ENCODE measurements around the gene CPZ. TPM values are rescaled to one million over a fixed set of nuclear protein-coding genes. Genes with fewer than 3 reads are reported as not detected.

CPZ gene
- total and polyA plus RNA-seq, 10 of the 15 experiments (the other 5 are each of a cell fraction or from before 2014, with no cell fraction given): not detected

DNA sequence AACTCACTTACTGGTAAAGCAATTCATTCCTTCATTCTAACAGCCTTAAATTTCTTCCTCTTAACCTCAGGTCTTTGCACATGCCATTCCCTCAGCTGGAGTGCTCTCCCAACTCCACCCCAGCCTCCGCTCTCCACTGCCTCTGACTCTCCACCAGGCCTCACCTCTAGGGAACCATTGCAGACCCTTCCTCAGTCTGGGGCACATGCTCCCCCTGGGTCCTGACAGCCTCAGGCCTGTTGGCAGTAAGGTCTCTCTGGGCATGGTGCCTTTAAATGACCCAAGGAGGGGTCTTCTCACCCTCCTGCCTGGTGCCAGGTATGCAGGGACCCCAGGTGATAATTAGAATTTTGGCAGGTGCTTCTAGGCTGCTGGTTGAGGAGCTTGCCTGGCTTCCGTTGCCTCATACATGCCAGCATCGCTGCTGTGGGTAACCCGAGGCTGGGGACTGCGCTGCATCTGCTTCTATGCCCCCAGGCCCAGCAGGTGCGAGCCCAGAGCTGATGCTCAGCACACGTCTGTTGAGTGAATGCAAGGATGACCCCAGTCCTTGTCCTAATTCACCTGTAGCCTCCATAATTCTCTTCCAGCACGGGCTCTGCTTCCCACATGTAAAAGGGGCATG lies 39.9 kb upstream of the CPZ start:
- Histone ChIP-seq H3K36me3 (ENCODE audit: control insufficient read depth in 2 of 2, insufficient read depth in 2 of 2, low read length in 1 of 2) (no peaks in the 10 kb centered on the region), H3K9ac (ENCODE audit: control insufficient read depth, insufficient read depth, low read length) (no peak overlapping the region), H3K4me1 (ENCODE audit: control insufficient read depth, insufficient read depth, low read length) (no peaks in the 10 kb centered on the region), H3K27me3 (replicated peaks in 1 of 2; ENCODE audit: control insufficient read depth in 2 of 2, insufficient read depth in 2 of 2, low read length in 1 of 2) (no peaks in the 10 kb centered on the region; a peak in 1 of 4 replicates), H3K27ac (ENCODE audit: control insufficient read depth, insufficient read depth) (no peak overlapping the region), H3K4me2 (ENCODE audit: control insufficient read depth, insufficient read depth) (no peak overlapping the region), H2AFZ (ENCODE audit: control insufficient read depth, low read depth, low read length) (no peak overlapping the region), H3K4me3 (no peak overlapping the region), H3K9me3 (replicated peaks; ENCODE audit: control insufficient read depth, insufficient read depth, low read length) (no peaks in the 10 kb centered on the region), H3K79me2 (ENCODE audit: control insufficient read depth, insufficient read depth, low read length) (no peaks in the 10 kb centered on the region), H4K20me1 (ENCODE audit: control insufficient read depth, insufficient read depth) (no peaks in the 10 kb centered on the region)
- in situ Hi-C loops (cut with MboI): no loop called here
- ChIA-PET RAD21 (ENCODE audit: unreplicated experiment) (interaction anchor here (0.6 kb wide), 1 partner anchor 45 kb away, joined by 3 read pairs; no protein-coding TSS in a partner anchor), POLR2A (no interaction called here), CTCF (no interaction called here), SMC1A (ENCODE audit: uncharacterized antibody, unreplicated experiment) (no interaction called here)
- whole genome bisulfite sequencing (ENCODE audit: insufficient coverage, insufficient replicate concordance, low lambda C conversion rate, missing lambda C conversion rate): 7% methylated on average over 8 of the region's 8 CpGs
- ATAC-seq (no peak), DNase-seq (ENCODE audit: low read depth, low spot score) (no peak), FAIRE-seq (no peak)
- no TSS peak for BruUV-seq (replicated peaks)
- intact Hi-C loops (cut with micrococcal nuclease; ENCODE audit: unreplicated experiment): no loop called here
- no peak for TF ChIP-seq CBX5 (IDR thresholded peaks at IDR 0.05; ENCODE audit: low read depth)
- TF ChIP-seq HDGF (IDR thresholded peaks at IDR 0.05): no peak
- TF ChIP-seq RELA (IDR thresholded peaks at IDR 0.05; ENCODE audit: borderline replicate concordance, partially characterized antibody): no peak
- TF ChIP-seq BACH1 (IDR thresholded peaks at IDR 0.05; ENCODE audit: borderline replicate concordance): no peak
- TF ChIP-seq TCF12 (IDR thresholded peaks at IDR 0.05; ENCODE audit: low read depth, low read length): no peak
- no peak for TF ChIP-seq RB1 (IDR thresholded peaks at IDR 0.05; ENCODE audit: borderline replicate concordance)
- no peak for TF ChIP-seq IKZF1 (conservative IDR thresholded peaks at IDR 0.05)
- TF ChIP-seq, protein P1, sequence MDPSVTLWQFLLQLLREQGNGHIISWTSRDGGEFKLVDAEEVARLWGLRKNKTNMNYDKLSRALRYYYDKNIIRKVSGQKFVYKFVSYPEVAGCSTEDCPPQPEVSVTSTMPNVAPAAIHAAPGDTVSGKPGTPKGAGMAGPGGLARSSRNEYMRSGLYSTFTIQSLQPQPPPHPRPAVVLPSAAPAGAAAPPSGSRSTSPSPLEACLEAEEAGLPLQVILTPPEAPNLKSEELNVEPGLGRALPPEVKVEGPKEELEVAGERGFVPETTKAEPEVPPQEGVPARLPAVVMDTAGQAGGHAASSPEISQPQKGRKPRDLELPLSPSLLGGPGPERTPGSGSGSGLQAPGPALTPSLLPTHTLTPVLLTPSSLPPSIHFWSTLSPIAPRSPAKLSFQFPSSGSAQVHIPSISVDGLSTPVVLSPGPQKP (IDR thresholded peaks at IDR 0.05; ENCODE audit: low read depth, low read length): no peak
- TF ChIP-seq PAX5 (IDR thresholded peaks at IDR 0.05; ENCODE audit: borderline replicate concordance, low read depth, low read length): no peak
- no peak for TF ChIP-seq FOXM1 (IDR thresholded peaks at IDR 0.05; ENCODE audit: low read depth, low read length)
- TF ChIP-seq SUZ12 (IDR thresholded peaks at IDR 0.05; ENCODE audit: unreplicated experiment): no peak
- no peak for TF ChIP-seq MTA3 (IDR thresholded peaks at IDR 0.05; ENCODE audit: borderline replicate concordance, low read length)
- TF ChIP-seq, protein P2, sequence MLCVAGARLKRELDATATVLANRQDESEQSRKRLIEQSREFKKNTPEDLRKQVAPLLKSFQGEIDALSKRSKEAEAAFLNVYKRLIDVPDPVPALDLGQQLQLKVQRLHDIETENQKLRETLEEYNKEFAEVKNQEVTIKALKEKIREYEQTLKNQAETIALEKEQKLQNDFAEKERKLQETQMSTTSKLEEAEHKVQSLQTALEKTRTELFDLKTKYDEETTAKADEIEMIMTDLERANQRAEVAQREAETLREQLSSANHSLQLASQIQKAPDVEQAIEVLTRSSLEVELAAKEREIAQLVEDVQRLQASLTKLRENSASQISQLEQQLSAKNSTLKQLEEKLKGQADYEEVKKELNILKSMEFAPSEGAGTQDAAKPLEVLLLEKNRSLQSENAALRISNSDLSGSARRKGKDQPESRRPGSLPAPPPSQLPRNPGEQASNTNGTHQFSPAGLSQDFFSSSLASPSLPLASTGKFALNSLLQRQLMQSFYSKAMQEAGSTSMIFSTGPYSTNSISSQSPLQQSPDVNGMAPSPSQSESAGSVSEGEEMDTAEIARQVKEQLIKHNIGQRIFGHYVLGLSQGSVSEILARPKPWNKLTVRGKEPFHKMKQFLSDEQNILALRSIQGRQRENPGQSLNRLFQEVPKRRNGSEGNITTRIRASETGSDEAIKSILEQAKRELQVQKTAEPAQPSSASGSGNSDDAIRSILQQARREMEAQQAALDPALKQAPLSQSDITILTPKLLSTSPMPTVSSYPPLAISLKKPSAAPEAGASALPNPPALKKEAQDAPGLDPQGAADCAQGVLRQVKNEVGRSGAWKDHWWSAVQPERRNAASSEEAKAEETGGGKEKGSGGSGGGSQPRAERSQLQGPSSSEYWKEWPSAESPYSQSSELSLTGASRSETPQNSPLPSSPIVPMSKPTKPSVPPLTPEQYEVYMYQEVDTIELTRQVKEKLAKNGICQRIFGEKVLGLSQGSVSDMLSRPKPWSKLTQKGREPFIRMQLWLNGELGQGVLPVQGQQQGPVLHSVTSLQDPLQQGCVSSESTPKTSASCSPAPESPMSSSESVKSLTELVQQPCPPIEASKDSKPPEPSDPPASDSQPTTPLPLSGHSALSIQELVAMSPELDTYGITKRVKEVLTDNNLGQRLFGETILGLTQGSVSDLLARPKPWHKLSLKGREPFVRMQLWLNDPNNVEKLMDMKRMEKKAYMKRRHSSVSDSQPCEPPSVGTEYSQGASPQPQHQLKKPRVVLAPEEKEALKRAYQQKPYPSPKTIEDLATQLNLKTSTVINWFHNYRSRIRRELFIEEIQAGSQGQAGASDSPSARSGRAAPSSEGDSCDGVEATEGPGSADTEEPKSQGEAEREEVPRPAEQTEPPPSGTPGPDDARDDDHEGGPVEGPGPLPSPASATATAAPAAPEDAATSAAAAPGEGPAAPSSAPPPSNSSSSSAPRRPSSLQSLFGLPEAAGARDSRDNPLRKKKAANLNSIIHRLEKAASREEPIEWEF (IDR thresholded peaks at IDR 0.05; ENCODE audit: insufficient replicate concordance, low read depth, low read length): no peak
- TF ChIP-seq, protein P3, sequence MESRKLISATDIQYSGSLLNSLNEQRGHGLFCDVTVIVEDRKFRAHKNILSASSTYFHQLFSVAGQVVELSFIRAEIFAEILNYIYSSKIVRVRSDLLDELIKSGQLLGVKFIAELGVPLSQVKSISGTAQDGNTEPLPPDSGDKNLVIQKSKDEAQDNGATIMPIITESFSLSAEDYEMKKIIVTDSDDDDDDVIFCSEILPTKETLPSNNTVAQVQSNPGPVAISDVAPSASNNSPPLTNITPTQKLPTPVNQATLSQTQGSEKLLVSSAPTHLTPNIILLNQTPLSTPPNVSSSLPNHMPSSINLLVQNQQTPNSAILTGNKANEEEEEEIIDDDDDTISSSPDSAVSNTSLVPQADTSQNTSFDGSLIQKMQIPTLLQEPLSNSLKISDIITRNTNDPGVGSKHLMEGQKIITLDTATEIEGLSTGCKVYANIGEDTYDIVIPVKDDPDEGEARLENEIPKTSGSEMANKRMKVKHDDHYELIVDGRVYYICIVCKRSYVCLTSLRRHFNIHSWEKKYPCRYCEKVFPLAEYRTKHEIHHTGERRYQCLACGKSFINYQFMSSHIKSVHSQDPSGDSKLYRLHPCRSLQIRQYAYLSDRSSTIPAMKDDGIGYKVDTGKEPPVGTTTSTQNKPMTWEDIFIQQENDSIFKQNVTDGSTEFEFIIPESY (IDR thresholded peaks at IDR 0.05): no peak
- no peak for TF ChIP-seq EP300 (IDR thresholded peaks at IDR 0.05; ENCODE audit: borderline replicate concordance in 1 of 2, control insufficient read depth in 1 of 2, low read depth in 2 of 2, low read length in 2 of 2)
- TF ChIP-seq, protein P4, sequence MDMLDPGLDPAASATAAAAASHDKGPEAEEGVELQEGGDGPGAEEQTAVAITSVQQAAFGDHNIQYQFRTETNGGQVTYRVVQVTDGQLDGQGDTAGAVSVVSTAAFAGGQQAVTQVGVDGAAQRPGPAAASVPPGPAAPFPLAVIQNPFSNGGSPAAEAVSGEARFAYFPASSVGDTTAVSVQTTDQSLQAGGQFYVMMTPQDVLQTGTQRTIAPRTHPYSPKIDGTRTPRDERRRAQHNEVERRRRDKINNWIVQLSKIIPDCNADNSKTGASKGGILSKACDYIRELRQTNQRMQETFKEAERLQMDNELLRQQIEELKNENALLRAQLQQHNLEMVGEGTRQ (IDR thresholded peaks at IDR 0.05; ENCODE audit: borderline replicate concordance, low read depth, low read length): no peak

Measured in GM12878 (cell line).